Measurements from ENCODE around the gene SHISA9.

Gene SHISA9

DNA sequence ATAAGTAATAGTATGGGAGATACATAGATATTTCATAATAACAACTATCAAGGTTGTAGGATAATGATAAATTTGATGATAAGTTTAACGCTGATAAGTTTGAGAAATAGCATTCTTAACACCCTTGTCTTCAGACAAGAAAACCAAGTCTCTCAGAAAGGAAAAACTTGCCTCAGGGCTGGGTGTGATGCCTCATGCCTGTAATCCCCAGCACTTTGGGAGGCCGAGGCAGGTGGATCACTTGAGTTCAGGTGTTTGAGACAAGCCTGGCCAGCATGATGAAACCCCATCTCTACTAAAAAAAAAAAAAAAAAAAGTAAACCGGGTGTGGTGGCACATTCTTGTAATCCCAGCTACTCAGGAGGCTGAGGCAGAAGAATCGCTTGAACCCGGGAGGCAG, 90.7 kb downstream of the SHISA9 start:
- no peak overlapping the region for H3K27ac ChIP-seq
- TF ChIP-seq, protein P1, sequence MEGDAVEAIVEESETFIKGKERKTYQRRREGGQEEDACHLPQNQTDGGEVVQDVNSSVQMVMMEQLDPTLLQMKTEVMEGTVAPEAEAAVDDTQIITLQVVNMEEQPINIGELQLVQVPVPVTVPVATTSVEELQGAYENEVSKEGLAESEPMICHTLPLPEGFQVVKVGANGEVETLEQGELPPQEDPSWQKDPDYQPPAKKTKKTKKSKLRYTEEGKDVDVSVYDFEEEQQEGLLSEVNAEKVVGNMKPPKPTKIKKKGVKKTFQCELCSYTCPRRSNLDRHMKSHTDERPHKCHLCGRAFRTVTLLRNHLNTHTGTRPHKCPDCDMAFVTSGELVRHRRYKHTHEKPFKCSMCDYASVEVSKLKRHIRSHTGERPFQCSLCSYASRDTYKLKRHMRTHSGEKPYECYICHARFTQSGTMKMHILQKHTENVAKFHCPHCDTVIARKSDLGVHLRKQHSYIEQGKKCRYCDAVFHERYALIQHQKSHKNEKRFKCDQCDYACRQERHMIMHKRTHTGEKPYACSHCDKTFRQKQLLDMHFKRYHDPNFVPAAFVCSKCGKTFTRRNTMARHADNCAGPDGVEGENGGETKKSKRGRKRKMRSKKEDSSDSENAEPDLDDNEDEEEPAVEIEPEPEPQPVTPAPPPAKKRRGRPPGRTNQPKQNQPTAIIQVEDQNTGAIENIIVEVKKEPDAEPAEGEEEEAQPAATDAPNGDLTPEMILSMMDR (IDR thresholded peaks at IDR 0.05): no peak
- no peak overlapping the region for H3K4me3 ChIP-seq
- DNase-seq (ENCODE audit: low spot score): no peak

DNA sequence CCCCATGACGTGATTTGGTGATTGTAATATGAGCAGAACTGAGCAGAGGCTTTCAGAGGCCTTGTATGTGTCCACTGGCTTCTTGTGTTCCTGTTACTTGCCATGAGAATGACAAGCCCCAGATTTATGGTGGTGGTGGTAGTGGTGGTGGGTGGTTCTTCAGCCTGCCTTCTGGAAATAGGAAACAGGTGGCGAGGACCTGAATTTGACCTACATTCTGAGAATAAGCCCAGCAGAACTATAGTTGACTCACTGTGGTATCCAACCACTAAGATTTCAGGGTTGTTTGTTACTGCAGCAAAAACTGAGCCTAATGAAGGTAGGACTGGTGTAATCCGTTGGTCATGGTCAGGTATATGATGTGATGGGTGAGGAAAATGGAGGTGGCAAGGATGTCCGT, 93.0 kb downstream of the SHISA9 start:
- Histone ChIP-seq H3K27ac (no peak overlapping the region), H3K4me3 (no peak overlapping the region)
- TF ChIP-seq, protein P1 (IDR thresholded peaks at IDR 0.05): no peak
- DNase-seq (ENCODE audit: low spot score): no peak

DNA sequence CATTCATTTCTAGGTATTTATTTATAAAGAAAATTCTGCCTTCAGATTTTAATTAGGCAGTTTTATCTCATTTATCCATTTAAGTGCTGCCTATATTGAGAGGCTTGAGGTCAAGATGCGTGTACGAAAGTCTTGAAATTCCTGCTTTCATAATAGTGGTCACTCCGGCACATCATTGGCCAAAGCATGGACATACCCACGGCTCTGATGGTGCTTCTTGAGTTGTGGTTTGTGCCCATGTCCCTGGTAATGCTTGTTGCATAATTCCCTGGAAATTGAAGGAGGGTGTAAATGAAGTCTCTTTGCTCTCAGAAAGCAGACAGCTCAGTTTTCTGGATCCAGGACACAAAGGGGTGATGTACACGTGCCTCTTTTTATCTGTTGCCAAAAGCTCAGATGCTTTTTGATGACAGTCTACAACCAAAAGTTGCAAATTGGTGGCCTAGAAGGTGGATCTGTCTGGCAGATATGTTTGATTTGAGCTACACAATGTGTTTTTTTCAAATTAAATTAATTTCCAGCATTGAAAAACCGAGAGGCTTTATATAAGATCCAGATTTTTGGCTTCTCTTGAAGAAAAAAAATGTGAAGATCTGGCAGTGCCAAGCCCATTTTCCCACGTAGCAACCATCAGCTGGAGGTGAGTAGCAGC, 94.4 kb downstream of the SHISA9 start:
- no peak overlapping the region for H3K27ac ChIP-seq
- no peak for DNase-seq (ENCODE audit: low spot score)
- H3K4me3 ChIP-seq: no peak overlapping the region
- TF ChIP-seq, protein P1 (IDR thresholded peaks at IDR 0.05): no peak

GRCh38 chr16:12998361-12999085, 97.1 kb downstream of the SHISA9 start:
- no peak for DNase-seq (ENCODE audit: low spot score)
- TF ChIP-seq, protein P1 (IDR thresholded peaks at IDR 0.05): no peak
- H3K27ac ChIP-seq: no peak overlapping the region

GRCh38 chr16:12999368-12999767, 98.0 kb downstream of the SHISA9 start:
- TF ChIP-seq, protein P1 (IDR thresholded peaks at IDR 0.05): no peak
- Histone ChIP-seq H3K4me3 (no peak overlapping the region), H3K27ac (no peak overlapping the region)
- DNase-seq (ENCODE audit: low spot score): no peak

More at GRCh38 chr16:12998361-12999085, 97.1 kb downstream of the SHISA9 start:
- H3K4me3 ChIP-seq: no peak overlapping the region

GRCh38 chr16:13005721-13006247, 104.4 kb downstream of the SHISA9 start:
- H3K27ac ChIP-seq: no peak overlapping the region
- no peak for DNase-seq (ENCODE audit: low spot score)
- no peak overlapping the region for H3K4me3 ChIP-seq
- TF ChIP-seq, protein P1 (IDR thresholded peaks at IDR 0.05): no peak
